Activated CD4-positive, alpha-beta T cell treated with anti-CD3 and anti-CD28 coated beads, Interleukin-2, amount 50 U/mL, for 1 hour (primary cell): Measurements from ENCODE around the gene AP2A2.

Source experiments
- DNase-seq: peaks from one replicate; pipeline ENCODE4 v3.0.0-alpha.2; 2020

The AP2A2 gene

GRCh38 chr11:1017269-1018005 is 91.8 kb downstream of the AP2A2 start:
- no peak for DNase-seq

GRCh38 chr11:1018091-1018490 is 92.4 kb downstream of the AP2A2 start:
- no peak for DNase-seq

GRCh38 chr11:1019321-1019910 is 93.7 kb downstream of the AP2A2 start:
- DNase-seq, result no peak

DNA sequence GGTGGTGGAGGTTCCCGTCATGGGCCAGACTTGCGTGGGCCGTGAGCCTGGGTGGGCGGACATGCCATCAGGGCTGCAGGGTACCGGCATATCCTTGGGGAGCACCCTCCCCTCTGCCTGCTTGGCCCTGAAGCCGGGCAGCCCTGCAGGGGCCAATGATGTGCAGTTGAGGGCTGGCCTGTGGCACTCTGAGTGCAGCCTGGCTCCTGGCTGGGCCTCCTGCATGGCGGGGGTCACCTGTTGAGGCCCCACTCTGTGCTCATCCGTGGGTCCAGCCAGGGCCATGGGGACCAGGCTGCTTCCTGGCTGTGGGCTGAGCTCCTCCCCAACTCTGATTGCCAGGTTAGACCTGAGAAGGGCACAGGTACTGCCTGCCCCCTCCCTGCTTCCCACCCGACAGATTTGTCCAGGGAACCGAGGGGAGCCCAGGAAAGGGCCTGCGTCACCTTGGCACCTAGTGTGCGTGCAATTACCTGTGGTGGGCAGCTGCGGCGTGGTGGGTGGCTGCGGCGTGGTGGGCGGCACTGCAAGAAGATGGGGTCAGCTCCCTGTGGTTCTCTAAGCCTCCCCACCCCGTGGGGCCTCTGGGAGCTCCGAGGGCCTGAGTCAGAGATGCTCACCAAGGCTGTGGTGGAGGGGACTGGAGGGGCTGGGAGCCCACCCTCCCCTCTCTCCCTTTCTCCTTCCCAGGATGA is 94.7 kb downstream of the AP2A2 start:
- DNase-seq, result no peak

GRCh38 chr11:1022411-1022810 is 96.7 kb downstream of the AP2A2 start:
- DNase-seq, result no peak

GRCh38 chr11:1022908-1023810 is 97.5 kb downstream of the AP2A2 start:
- DNase-seq, result no peak

- no peak for DNase-seq
Measured at GRCh38 chr11:1023811-1024596, 98.3 kb downstream of the AP2A2 start.

- no peak for DNase-seq
Measured at GRCh38 chr11:1024597-1025409, 99.1 kb downstream of the AP2A2 start.

DNA sequence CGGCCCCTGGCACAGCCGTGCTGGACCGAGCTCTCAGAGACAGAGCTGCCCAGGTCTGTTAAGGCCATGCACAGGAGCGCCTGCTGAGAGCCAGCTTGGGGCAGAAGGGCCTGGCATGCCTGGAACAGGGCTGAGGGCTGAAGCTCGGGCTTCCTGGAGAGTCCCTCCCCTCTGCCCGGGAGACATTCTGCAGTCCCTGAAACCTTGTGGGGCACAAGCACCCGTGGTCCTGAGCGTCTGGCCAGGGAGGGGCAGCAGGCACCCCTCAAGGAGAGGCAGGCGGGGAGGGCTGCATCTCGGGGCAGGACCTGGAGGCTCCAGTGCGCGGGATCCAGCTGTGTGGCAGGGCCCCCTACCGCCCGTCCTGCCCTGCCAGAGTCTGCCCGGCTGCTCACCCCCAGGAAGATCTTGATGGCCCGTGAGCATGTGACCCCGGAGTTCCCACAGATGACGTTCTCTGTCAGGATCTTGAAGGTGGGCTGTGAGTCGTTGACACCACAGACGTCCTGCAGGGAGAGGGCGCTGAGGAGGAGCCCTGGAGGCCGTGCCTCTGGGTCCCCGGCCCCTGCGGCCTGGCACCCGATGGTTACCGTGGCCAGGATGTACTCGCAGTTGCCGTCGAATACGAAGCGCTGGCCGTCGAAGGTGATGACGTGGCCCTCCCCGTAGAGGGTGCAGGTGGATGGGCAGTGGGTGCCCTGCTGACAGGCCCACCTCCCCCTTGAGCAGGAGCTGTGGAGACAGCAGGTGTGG is 99.9 kb downstream of the AP2A2 start:
- DNase-seq, result no peak

GRCh38 chr11:1026163-1026450 is 100.4 kb downstream of the AP2A2 start:
- no peak for DNase-seq

- DNase-seq, result no peak
Measured at GRCh38 chr11:1026641-1027482, 101.2 kb downstream of the AP2A2 start.

- no peak for DNase-seq
Measured at GRCh38 chr11:1027483-1028290, 102.0 kb downstream of the AP2A2 start.

DNA sequence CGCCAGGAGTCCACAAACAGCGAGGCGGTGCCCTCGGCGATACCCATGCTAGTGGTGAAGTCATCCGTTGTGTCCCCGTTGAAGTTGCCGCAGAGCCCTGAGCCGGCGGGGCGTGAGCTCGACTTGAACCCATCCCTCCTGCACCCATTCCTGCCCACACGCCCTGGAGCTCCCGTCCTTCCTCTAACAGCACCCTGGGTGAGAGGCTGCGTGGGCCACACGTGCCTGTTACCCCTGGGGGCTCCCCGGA is 102.5 kb downstream of the AP2A2 start:
- no peak for DNase-seq

GRCh38 chr11:1028616-1029015 is 102.9 kb downstream of the AP2A2 start:
- no peak for DNase-seq

- DNase-seq, result no peak
Measured at GRCh38 chr11:1029051-1029450, 103.4 kb downstream of the AP2A2 start.

DNA sequence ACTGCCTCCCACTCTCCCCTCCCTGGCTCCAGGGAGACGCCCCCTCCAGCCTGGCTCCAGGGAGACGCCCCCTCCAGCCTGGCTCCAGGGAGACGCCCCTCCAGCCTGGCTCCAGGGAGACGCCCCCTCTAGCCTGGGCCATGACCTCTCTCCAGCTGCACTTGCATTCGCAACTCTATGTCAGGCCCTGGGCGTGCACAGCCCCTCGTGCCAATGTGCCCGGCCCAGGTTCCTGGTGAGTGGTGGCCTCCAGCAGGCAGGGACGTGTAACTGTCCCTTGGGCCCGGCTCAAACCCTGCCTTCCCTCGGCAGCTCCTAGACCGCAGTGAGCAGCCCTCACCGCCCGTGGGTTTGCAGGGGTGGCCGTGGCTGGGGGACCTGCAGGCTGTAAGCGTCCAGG is 104.0 kb downstream of the AP2A2 start:
- no peak for DNase-seq

GRCh38 chr11:1030086-1030485 is 104.4 kb downstream of the AP2A2 start:
- no peak for DNase-seq

GRCh38 chr11:1030556-1030955 is 104.9 kb downstream of the AP2A2 start:
- no peak for DNase-seq
